OCI-LY3 (cell line): ENCODE results near the gene RANBP3L.

ENCODE experiments used
- EZH2phosphoT487 ChIP-seq: fragments of 200-600 bp; shearing (Covaris generic); IDR thresholded peaks from 2 replicates; pipeline ENCODE4 v1.6.1; 2018; ENCODE audit warnings: antibody characterized with exemption, mixed run types, low read depth
- TF ChIP-seq, protein P1 (sequence below): fragments of 200-600, 300-600 bp; sonication (generic); IDR thresholded peaks from 2 replicates; pipeline ENCODE4 v1.5.1; 2014; ENCODE audit warnings: antibody characterized with exemption, low read length, low read depth

DNA sequence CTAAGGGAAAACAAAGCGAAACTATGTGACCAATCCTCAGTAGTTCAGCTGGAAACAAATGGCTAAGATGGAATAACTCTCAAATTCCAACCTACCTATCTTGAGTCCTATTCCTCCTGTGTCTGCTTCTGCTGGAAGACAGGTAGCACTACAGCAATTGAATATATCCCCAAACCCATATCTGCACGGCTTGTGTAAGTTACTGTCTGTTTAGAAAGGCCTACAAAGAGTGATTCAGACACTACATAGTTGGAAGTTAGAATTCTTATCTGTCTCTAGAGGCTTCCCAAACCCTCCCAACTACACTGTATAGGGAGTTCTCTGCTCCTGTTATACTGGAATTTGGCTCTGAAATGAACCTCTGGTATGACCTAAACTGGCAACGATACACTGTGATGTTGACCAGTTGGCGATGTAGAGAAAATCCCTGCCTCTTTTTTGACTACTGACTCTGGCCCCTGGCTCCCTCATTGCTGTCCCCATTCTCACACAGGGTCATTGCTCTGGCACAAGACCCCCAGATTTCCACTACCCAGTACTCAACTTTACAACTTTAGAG lies 37.4 kb downstream of the RANBP3L start:
- TF ChIP-seq, protein P1, sequence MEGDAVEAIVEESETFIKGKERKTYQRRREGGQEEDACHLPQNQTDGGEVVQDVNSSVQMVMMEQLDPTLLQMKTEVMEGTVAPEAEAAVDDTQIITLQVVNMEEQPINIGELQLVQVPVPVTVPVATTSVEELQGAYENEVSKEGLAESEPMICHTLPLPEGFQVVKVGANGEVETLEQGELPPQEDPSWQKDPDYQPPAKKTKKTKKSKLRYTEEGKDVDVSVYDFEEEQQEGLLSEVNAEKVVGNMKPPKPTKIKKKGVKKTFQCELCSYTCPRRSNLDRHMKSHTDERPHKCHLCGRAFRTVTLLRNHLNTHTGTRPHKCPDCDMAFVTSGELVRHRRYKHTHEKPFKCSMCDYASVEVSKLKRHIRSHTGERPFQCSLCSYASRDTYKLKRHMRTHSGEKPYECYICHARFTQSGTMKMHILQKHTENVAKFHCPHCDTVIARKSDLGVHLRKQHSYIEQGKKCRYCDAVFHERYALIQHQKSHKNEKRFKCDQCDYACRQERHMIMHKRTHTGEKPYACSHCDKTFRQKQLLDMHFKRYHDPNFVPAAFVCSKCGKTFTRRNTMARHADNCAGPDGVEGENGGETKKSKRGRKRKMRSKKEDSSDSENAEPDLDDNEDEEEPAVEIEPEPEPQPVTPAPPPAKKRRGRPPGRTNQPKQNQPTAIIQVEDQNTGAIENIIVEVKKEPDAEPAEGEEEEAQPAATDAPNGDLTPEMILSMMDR, result no peak
- no peak for TF ChIP-seq EZH2phosphoT487
